ENCODE measurements around the gene CLOCK.

Gene CLOCK

GRCh38 chr4:55512922-55513571 lies 33.7 kb downstream of the CLOCK start:
- TF ChIP-seq EGR1 (IDR thresholded peaks at IDR 0.05) = no peak
- TF ChIP-seq FOXM1 (IDR thresholded peaks at IDR 0.05; ENCODE audit: borderline replicate concordance, low read depth) = no peak
- no peak for TF ChIP-seq MAX (IDR thresholded peaks at IDR 0.05)
- no peak for TF ChIP-seq REST (IDR thresholded peaks at IDR 0.05; ENCODE audit: low read depth)
- no peak for TF ChIP-seq NFIC (IDR thresholded peaks at IDR 0.05)
- TF ChIP-seq RAD21 (IDR thresholded peaks at IDR 0.05; ENCODE audit: low read depth) = no peak
- no peak for TF ChIP-seq YY1 (IDR thresholded peaks at IDR 0.05; ENCODE audit: low read depth)
- no peak for TF ChIP-seq TEAD4 (IDR thresholded peaks at IDR 0.05)
- no peak for TF ChIP-seq CEBPB (IDR thresholded peaks at IDR 0.05)
- TF ChIP-seq USF1 (IDR thresholded peaks at IDR 0.05) = no peak
- no peak for TF ChIP-seq CREB1 (IDR thresholded peaks at IDR 0.05; ENCODE audit: low read depth)
- TF ChIP-seq TCF12 (IDR thresholded peaks at IDR 0.05; ENCODE audit: low read depth) = no peak
- TF ChIP-seq TAF1 (IDR thresholded peaks at IDR 0.05; ENCODE audit: low read depth) = no peak
- no peak for TF ChIP-seq ZBTB7A (IDR thresholded peaks at IDR 0.05; ENCODE audit: low read depth)
- TF ChIP-seq EP300 (IDR thresholded peaks at IDR 0.05; ENCODE audit: borderline replicate concordance) = no peak

GRCh38 chr4:55512077-55512476 lies 34.6 kb downstream of the CLOCK start:
- TF ChIP-seq TCF12 (IDR thresholded peaks at IDR 0.05; ENCODE audit: low read depth) = no peak

GRCh38 chr4:55510685-55511084 lies 36.0 kb downstream of the CLOCK start:
- TF ChIP-seq CREB1 (IDR thresholded peaks at IDR 0.05; ENCODE audit: low read depth) (no peak), FOXM1 (IDR thresholded peaks at IDR 0.05; ENCODE audit: borderline replicate concordance, low read depth) (no peak), TEAD4 (IDR thresholded peaks at IDR 0.05) (no peak), EGR1 (IDR thresholded peaks at IDR 0.05) (no peak), TAF1 (IDR thresholded peaks at IDR 0.05; ENCODE audit: low read depth) (no peak), RAD21 (IDR thresholded peaks at IDR 0.05; ENCODE audit: low read depth) (no peak), CEBPB (IDR thresholded peaks at IDR 0.05) (no peak), USF1 (IDR thresholded peaks at IDR 0.05) (no peak), ZBTB7A (IDR thresholded peaks at IDR 0.05; ENCODE audit: low read depth) (no peak), TCF12 (IDR thresholded peaks at IDR 0.05; ENCODE audit: low read depth) (no peak), NFIC (IDR thresholded peaks at IDR 0.05) (no peak), REST (IDR thresholded peaks at IDR 0.05; ENCODE audit: low read depth) (no peak)

GRCh38 chr4:55509266-55509665 lies 37.4 kb downstream of the CLOCK start:
- TF ChIP-seq TCF12 (IDR thresholded peaks at IDR 0.05; ENCODE audit: low read depth) = no peak
- no peak for TF ChIP-seq TAF1 (IDR thresholded peaks at IDR 0.05; ENCODE audit: low read depth)
- no peak for TF ChIP-seq MAX (IDR thresholded peaks at IDR 0.05)
- TF ChIP-seq CEBPB (IDR thresholded peaks at IDR 0.05) = no peak
- no peak for TF ChIP-seq NFIC (IDR thresholded peaks at IDR 0.05)
- no peak for TF ChIP-seq EP300 (IDR thresholded peaks at IDR 0.05; ENCODE audit: borderline replicate concordance)
- TF ChIP-seq TEAD4 (IDR thresholded peaks at IDR 0.05) = no peak
- TF ChIP-seq REST (IDR thresholded peaks at IDR 0.05; ENCODE audit: low read depth) = no peak
- no peak for TF ChIP-seq ZBTB7A (IDR thresholded peaks at IDR 0.05; ENCODE audit: low read depth)
- TF ChIP-seq YY1 (IDR thresholded peaks at IDR 0.05; ENCODE audit: low read depth) = no peak
- TF ChIP-seq FOXM1 (IDR thresholded peaks at IDR 0.05; ENCODE audit: borderline replicate concordance, low read depth) = no peak
- TF ChIP-seq USF1 (IDR thresholded peaks at IDR 0.05) = no peak
- no peak for TF ChIP-seq RAD21 (IDR thresholded peaks at IDR 0.05; ENCODE audit: low read depth)
- no peak for TF ChIP-seq CREB1 (IDR thresholded peaks at IDR 0.05; ENCODE audit: low read depth)
- TF ChIP-seq EGR1 (IDR thresholded peaks at IDR 0.05) = no peak

Measured in Ishikawa (cell line).